GM19468 (cell line): ENCODE measurements around the gene LAMC3.

Experiments
- ATAC-seq: cut with Tn5 transposase; IDR thresholded peaks from one replicate; pipeline ENCODE4 v1.9.1; 2021; ENCODE audit warnings: mild to moderate bottlenecking, moderate library complexity, moderate number of reproducible peaks; ENCODE audit not compliant: unreplicated experiment; ENCODE audit errors: extremely low read depth

LAMC3 gene

DNA sequence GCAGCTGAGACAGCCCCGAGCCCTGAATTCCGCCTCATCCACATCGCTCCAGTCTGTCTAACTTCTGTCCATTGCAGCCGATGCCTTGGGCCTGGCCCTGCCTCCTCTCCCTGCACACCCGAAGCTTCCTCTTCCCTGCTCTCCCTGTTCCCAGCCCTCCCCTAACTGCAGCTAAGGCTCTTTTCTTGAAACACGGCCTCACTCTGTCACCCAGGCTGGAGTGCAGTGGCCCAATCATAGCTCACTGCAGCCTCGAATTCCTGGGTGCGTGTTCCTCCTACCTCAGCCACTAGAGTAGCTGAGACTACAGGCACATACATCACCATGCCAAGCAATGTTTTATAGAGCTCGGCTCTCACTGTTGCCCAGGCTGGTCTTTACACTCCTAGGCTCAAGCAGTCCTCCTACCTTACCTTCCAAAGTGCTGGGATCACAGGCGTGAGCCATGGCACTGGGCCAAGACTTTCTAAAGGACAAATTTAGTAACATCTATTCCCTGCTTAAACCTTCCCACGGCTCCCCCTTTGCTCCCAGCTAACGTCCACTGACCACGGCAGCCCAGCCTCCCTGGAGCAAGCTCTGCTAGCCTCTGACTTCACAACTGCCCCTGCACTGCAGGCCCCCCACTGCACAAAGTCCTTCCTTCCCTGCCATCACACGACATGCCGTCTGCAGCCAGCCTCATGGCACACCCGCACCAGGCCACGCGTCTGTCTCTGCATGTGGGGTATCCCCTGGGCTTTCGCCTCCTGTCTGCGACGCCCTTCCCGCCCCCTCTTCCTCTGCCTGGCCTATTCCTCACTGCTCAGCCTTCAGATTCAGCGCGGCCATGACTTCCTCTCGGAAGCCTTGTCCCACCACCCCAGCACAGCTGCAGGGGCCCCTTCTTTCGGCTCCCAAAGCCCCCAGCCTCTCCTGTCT is 28.6 kb downstream of the LAMC3 start:
- no peak for ATAC-seq

DNA sequence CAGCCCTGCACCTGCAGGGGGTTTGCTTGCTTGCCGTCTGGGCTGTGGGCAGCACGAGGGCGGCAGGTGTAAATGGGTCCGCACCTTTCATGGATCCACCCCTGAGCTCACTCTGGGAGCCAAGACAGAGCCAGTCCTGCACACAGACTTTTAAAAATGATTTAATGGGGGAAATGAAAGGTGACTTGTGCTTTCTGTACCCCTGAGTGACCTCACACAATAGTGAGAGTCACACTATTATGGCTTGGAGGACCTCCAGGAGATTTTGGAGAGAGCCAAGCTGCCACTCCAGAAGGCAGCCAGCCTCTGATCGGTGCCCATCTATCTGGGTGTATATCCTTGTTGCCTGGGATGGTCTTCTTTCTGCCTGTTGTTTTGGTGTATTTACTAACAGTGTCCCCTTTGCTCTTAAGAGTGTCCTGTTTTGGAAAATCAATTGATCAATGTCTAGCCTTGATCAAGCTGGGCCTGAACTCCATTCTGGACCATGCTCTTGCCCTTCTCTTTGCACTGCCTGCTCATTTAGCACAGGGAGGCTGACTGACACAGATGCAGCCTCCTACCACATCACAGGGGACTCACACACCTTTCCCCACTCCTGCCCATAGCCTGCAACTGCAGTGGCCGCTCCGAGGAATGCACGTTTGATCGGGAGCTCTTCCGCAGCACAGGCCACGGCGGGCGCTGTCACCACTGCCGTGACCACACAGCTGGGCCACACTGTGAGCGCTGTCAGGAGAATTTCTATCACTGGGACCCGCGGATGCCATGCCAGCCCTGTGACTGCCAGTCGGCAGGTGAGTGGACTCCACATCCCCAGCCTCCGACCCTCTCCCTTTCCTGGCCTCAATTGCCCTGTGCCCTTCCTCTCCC is 29.5 kb downstream of the LAMC3 start:
- ATAC-seq, result no peak

DNA sequence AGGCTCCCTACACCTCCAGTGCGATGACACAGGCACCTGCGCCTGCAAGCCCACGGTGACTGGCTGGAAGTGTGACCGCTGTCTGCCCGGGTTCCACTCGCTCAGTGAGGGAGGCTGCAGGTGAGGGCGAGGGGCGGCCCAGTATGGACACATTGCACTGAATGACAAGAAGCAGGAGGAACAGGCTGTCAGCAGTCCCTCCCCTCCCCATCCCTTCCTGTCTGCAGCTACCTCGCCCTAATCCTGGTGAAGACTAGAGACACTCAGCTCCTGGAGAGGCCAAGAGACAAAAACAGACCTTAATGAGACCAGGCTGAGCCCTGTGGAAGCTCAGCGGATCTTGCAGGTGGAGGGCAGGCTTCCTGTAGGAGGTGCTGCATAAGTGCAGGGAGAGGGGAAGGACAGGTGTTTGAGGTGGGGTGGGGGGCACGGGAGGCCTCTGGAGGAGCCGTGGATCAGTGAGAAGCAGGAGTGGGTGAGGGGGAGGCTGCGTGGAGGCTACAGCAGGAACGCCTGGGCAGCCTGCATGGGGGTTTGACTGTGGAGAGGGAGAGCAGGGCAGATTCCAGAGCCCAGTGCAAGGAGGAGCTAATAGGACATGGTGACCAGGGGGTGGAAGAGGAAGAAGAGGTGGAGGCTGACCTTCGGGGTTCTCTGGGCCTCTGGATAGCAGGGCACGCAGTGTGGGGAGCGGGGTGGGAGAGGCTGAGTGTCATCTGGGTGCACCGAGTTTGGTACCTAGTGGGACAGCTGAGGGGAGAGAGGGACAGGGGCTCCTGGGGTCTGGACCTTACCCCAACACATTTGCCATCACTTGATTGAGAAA is 30.4 kb downstream of the LAMC3 start:
- ATAC-seq, result no peak

DNA sequence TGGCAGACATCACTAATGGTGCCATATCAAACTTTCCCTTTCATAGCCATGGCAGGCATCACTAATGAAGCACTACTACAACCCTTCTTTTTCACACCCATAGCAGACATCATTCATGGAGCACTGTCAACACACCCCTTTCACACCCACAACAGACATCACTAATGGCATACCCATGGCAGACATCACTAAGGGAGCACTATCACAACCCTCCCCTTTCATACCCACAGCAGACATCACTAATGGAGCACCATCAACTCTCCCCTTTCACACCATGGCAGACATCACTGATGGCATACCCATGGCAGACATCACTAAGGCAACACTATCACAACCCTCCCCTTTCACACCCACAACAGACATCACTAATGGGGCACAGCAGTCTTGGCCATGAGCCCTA is 33.7 kb downstream of the LAMC3 start:
- no peak for ATAC-seq

DNA sequence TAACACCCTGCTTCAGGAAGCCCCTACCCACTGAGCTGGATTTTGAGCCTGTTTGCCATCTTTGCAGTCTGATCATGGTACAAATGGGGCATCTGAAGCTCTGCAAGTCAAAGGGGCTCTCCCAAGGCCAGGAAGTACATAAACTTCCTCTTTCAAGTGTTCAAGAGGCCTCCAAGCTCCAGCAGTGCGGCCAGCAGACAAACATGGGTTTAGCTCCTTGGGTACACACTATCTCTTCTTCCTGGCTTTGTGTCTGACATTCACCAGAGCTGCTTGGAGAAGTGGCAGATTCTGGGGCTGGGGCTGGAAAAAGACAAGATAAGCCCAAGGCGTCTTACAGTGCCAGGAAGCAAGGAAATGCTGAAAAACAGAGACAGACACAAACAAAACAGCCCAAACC is 34.1 kb downstream of the LAMC3 start:
- no peak for ATAC-seq

DNA sequence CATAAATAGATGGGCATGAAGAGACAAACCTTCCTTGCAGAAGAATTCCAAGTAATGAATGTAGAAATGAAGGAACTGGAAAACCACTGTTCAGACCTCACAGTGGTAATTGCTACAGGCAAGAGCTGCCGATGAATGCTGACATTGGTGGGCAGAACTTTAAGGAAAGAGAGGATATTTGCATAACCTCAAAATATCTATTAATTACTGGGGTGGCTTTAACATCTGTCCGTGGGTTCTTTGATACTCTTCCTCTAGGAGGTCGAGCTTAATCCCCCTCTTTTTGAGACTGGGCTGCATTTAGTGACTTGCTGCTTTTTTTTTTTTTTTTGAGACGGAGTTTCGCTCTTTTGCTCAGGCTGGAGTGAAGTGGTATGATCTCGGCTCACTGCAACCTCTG is 34.7 kb downstream of the LAMC3 start:
- ATAC-seq, result no peak

DNA sequence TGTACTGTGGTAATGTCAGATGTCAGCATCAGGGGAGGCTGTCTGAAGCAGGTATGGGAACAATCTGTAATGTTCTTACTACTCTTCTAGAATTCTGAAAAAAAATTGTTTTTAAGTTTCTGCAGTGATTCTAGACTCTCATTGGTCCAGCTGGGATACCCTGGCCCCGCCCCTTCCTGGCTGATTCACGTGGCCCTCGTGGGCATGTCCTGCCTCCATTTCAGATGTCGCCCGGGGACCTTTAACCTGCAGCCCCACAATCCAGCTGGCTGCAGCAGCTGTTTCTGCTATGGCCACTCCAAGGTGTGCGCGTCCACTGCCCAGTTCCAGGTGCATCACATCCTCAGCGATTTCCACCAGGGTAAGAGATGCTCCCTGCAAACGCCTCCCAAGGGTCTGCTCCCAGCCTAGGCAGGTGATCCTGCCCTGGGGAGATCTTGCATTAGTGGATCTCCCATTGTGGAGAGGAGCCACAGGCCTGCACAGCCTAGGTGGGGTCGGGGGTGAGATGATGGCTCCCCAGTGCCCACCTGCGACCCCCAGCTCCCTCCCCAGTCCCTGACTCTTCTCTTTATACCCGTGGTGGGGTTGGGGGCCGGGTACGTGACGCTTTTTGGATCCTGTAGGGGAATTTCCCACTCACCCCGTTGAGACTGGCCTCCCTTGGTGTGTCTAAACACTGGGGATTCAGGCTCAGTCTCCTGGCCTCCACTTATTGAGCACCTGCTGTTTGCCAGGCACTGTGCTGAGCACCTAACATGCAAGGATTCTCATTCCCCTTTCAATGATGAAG is 36.5 kb downstream of the LAMC3 start:
- ATAC-seq, result no peak

DNA sequence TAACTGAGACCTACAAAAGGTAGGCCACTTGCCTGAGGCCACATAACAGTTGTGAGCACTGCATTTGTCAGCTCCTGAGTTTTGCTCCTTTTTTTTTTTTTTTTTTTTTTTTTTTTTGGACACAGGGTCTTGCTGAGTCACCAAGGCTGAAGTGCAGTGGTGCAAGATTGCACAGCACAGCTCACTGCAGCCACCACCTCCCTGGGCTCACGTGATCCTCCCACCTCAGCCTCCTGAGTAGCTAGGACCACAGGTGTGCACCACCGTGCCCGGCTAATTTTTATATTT is 37.1 kb downstream of the LAMC3 start:
- no peak for ATAC-seq

DNA sequence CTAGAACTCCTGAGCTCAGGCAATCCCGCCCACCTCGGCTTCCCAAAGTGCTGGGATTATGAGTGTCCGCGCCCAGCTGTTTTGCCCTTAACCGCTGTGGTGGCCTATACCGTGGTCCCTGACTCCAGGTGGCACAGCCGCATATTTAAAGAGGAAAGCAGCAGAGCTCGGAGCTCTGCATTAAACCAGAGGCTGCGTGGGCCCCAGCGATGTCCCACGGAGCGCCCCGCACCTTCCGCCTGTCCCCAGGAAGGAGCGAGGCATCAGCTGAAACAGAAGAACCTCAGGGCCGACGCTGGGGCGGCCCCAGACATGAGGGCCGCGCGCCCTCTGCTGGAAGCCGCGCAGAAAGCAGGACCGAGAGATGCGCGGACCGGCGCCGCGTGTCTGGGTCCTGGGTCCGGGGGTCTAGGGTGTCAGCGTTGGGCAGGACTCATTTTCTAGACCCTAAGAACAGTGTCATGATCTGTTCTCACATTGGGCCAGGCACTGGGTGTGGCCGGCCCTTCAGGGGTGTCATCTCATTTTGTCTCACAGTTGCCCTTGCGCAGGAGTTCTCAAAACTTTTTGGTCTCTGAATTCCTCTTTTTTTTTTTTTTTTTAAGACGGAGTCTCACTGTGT is 37.7 kb downstream of the LAMC3 start:
- no peak for ATAC-seq

DNA sequence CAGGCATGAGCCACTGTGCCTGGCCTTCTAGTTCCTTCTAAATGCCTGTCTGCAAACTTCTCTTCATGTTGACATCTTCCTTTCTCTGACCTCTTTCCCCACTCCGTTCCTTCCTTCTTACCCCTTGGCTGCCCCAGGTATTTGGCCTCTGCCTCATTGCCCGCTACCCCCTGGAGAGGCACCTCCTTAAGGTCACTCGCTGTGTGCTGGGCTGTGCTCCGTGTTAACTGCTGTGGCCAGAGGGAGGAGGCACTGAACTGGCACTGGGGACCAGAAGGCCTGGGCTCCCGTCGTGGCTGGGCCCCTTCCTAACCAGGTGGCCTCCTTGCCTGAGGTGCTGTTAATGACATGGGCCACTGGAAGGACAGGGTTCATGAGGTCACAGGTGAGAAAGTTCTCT is 39.4 kb downstream of the LAMC3 start:
- ATAC-seq, result no peak

DNA sequence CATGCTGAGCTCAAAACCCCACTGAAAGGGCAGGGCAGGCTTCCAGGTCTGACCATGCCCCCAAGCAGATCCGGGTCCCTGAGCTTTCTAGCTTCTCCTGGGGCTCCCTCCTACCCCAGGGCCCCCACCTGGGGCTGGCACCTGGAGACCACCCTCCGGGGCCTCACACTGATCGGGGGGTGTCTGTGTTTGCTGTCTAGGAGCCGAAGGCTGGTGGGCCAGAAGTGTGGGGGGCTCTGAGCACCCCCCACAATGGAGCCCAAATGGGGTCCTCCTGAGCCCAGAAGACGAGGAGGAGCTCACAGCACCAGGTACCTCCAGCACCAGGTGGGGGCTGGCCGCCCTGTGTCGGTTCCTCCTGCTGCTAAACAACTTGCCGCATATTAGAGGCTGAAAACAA is 39.8 kb downstream of the LAMC3 start:
- ATAC-seq, result no peak

DNA sequence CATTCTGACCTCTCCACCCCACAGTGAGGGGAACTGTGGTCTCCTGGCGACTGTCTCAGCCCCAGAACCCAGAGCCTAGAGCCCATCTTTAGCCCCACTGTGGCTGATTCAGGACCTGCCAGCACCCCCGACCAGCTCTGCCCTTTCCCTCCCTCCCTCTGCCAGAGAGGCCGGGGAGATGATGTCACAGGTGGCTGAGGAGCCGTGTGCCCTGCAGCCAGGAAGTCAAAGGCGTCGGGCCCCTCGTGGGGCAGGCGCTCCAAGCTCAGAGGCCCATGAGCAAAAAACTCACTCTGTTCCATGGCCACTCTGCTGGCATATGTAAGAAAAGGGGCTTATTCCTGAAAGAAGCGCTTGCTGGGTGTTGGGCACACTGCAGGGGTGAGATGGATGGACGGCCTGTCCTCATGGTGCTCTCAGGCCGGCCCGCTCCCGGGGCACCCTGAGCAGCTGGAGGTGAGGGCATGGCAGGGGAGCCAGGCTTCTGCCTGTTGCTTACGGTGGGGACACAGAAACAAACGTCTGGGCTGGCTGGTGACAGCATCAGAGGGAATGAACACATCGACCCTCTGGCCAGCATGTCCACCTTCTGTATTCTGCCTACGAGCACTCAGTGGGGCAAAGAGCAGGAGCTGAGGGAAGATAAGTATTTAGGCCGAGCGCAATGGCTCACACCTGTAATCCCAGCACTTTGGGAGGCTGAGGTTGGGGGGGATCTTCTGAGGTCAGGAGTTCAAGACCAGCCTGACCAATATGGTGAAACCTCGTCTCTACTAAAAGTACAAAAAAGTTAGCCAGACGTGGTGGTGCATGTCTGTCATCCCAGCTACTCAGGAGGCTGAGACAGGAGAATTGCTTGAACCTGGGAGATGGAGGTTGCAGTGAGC is 41.1 kb downstream of the LAMC3 start:
- ATAC-seq, result no peak

DNA sequence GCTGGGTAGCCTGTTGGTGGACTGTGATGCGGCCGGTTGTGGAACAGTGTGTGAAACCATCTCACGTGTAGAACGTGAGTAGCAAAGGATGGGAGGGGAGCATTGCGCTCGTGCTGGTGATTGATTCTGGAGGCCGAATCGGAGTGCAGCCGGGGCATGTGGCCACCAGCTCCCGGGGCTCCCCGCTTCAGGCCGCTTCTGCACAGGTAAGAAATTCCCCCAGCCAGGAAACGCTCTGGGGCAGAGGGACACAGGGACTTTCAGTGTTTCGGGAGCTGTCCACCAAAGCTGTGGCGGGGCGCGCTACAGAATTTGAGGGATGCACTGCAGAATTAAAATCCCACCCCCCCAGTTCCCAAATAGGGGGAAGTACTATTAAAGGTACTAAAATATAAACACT is 41.9 kb downstream of the LAMC3 start:
- ATAC-seq, result no peak

DNA sequence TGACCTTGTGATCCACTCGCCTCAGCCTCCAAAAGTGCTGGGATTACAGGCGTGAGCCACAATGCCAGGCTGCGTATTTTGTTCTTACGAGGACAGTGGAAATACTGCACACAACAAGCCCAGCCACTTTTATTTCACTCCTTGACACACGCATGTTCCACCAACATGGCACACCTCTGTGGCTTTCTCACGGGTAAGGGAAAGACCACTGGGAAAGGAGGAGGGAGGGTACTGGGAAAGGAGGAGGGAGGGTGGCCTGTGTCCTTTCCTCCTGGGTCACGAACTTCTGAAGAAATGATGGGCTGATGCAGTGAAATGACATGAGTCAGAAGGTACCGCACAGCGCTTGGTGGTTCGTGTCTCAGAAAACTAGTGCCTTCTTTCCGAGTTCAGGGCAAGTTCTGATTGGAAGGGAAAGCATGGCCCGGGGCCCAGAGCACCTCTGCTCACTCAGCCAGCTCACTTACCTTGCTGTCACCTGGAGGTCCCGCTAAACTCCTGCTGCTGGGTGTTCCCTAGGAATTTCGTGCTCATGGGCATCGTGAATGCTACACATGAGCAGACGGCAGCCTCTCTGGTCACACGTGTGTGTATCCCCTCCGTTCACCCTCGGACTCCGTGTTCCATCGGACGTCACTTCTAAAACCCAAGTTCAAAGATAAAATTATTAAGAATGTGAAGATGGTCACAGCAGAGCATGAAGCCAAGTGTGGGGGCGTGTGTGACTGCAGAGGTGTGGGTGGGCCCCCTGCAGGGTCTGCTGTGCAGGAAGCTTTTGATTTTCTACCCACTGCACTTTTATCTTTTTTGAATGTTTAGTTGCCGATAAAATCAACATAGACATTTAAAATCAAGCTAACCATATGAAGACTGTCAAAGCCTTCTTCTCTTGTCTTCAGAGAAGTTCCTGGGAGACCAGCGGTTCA is 42.9 kb downstream of the LAMC3 start:
- no peak for ATAC-seq

DNA sequence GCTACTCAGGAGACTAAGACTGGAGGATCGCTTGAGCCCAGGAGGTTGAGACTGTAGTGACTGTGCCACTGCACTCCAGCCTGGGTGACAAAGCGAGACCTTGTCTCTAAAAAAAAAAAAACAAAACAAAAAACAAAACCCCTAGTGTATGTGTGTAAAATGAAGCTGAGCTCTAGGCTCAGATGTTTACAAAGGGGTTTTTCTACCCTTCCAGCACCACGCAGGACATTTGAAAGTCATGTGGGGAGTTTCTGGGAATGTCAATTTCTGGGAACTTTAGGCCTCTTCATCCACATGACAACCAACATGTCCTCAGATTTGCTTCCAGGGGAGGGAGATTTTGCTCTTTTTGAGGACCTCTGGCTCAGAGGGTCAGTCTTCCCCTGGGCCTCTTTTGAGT is 44.9 kb downstream of the LAMC3 start:
- ATAC-seq, result no peak

DNA sequence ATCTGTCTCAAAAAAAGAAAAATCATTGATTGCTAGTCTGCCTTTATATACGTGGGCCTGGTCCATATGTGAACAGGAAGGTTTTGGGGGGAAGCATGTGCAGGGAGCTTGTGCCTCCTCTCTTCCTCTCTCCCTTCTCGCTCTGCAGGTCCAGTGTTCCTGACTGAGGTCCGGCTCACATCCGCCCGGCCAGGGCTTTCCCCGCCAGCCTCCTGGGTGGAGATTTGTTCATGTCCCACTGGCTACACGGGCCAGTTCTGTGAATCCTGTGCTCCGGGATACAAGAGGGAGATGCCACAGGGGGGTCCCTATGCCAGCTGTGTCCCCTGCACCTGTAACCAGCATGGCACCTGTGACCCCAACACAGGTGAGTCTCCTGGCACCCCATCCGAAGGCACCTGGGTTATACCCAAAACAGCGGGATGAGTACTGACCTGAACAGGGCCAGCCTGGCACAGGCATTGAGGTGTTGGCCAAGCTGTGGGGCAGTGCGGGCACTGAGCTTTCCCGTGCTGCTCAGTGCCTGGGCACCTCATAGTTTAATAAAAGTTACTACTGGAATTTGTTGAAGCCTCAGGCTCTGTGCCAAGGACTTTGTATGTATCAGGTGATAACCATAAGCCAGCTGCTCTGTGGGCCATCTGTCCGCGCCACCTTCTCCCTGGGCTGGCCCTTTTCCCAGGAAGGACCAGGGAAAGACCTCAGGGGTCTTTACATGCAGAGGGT is 48.0 kb downstream of the LAMC3 start:
- no peak for ATAC-seq
